Tibial nerve (tissue), 4 donors: ENCODE results near the gene PITPNM3.

Experiments
- EP300 ChIP-seq, 2 donors: sonication (generic); formaldehyde crosslinking; IDR thresholded peaks; one replicate each; pipeline ENCODE4 v1.6.1; 2017; ENCODE audit warnings: antibody characterized with exemption in 2 of 2, mild to moderate bottlenecking in 1 of 2
- POLR2A ChIP-seq, 2 donors: fragments of 450-650 bp; IDR thresholded peaks; one replicate each; pipeline ENCODE4 v1.6.1; 2017; ENCODE audit warnings: antibody characterized with exemption in 2 of 2, mild to moderate bottlenecking in 2 of 2, moderate library complexity in 2 of 2
- TF ChIP-seq, protein P1 (sequence below), 5 experiments: fragments of 200-600 bp in 3 of 5; fragments of 450-650 bp in 2 of 5; sonication (generic) in 3 of 5; IDR thresholded peaks; one replicate each; pipeline ENCODE4 v1.5.1; 2016 to 2019; ENCODE audit warnings: antibody characterized with exemption in 5 of 5, mild to moderate bottlenecking in 3 of 5, moderate library complexity in 2 of 5

DNA sequence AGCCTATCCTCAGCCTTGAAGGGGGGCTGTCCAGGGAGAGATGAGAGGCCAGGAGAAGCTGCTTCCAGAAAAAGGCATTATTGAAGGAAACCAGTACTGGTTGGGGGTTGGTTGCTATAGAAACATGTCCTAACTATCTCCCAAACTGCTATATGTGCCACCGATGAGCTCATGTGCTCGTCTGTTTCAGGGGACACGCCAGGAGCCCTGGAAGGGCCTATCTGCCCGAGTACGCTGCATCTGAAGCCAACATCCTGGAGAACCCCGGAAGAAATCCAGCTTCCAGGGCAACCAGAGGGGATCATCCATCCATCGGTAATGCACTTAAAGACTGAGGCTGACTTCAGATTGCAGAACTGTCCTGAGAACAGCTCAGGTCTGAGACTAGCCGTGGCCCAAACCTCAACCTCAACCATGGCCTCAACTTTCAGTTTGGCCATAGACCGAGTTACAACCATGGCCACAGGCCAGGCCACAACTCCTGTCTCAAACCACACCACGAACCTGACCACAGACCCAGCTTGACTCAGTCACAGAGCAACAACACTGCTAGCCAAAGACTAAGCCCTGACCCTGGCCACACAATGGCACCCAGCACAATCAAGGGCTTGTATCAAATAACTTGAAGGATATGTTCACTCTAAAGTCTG lies 10.2 kb downstream of the PITPNM3 start:
- TF ChIP-seq, protein P1, sequence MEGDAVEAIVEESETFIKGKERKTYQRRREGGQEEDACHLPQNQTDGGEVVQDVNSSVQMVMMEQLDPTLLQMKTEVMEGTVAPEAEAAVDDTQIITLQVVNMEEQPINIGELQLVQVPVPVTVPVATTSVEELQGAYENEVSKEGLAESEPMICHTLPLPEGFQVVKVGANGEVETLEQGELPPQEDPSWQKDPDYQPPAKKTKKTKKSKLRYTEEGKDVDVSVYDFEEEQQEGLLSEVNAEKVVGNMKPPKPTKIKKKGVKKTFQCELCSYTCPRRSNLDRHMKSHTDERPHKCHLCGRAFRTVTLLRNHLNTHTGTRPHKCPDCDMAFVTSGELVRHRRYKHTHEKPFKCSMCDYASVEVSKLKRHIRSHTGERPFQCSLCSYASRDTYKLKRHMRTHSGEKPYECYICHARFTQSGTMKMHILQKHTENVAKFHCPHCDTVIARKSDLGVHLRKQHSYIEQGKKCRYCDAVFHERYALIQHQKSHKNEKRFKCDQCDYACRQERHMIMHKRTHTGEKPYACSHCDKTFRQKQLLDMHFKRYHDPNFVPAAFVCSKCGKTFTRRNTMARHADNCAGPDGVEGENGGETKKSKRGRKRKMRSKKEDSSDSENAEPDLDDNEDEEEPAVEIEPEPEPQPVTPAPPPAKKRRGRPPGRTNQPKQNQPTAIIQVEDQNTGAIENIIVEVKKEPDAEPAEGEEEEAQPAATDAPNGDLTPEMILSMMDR (IDR thresholded peaks at IDR 0.05) = no peak
- TF ChIP-seq EP300 (IDR thresholded peaks at IDR 0.05) (no peak), POLR2A (IDR thresholded peaks at IDR 0.05) (no peak)
